GM18519 (cell line): ENCODE measurements around the gene ECD.
"Not testable (repeated sequence)": the region's sequence is repeated elsewhere in the genome, so short reads cannot be mapped to it uniquely, and the experiment has no call there.

ENCODE experiments used
- ATAC-seq: cut with Tn5 transposase; IDR thresholded peaks from one replicate; pipeline ENCODE4 v1.9.1; 2021; ENCODE audit warnings: mild to moderate bottlenecking, moderate library complexity; ENCODE audit not compliant: unreplicated experiment, low FRiP score

ECD gene

GRCh38 chr10:73161079-73161478 lies 6.7 kb downstream of the ECD start:
- no peak for ATAC-seq

- ATAC-seq, result no peak
Measured at GRCh38 chr10:73159038-73159648, 8.7 kb downstream of the ECD start.

DNA sequence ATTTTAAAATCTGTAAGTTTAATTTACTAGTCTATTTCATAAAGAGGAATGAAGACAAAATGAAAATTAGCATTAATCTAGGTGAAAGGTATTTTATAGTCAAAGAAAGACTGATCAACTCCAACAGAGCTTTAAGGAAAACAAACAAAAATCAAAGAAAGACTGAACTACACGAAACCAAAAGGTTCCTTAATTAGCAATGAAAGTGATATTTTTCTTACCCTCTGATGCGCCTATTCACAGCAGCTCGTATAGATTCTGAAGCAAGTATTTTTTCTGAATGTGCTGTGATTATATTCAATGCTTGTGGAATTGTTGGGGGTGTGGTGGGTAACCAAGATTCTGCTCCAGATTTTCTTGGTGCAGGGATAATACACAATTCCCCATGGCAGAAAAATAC lies 11.8 kb downstream of the ECD start:
- no peak for ATAC-seq

- no peak for ATAC-seq
Measured at GRCh38 chr10:73152009-73152408, 15.8 kb downstream of the ECD start.

DNA sequence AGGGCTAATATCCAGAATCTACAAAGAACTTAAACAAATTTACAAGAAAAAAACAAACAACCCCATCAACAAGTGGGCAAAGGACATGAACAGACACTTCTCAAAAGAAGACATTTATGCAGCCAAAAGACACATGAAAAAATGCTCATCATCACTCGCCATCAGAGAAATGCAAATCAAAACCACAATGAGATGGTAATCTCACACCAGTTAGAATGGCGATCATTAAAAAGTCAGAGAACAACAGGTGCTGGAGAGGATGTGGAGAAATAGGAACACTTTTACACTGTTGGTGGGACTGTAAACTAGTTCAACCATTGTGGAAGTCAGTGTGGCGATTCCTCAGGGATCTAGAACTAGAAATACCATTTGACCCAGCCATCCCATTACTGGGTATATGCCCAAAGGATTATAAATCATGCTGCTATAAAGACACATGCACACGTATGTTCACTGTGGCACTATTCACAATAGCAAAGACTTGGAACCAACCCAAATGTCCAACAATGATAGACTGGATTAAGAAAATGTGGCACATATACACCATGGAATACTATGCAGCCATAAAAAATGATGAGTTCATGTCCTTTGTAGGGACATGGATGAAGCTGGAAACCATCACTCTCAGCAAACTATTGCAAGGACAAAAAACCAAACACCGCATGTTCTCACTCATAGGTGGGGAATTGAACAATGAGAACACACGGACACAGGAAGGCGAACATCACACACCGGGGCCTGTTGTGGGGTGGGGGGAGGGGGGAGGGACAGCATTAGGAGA lies 17.0 kb downstream of the ECD start:
- ATAC-seq, result not testable (repeated sequence)

- no peak for ATAC-seq
Measured at GRCh38 chr10:73141603-73142002, 26.2 kb downstream of the ECD start.

GRCh38 chr10:73139251-73139650 lies 28.6 kb downstream of the ECD start:
- no peak for ATAC-seq

- ATAC-seq, result no peak
Measured at GRCh38 chr10:73136627-73137026, 31.2 kb downstream of the ECD start.

DNA sequence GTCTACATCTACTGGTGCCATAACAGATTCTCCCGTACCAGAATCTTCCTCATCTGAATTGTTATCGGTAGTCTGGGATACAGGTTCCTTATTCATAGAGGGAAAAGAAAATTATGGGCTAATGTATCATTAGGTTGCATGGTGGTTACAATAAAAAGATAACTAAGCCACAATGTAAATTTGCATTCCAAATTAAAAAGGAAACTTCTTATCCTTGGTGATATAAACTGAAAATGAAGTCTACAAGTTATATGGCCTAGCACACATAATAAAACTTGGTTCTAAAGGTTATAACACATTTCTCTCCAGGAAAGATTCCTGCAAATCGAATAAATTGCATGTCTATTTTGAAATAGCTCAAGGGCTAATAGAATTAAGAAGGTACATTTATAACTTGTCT lies 33.1 kb downstream of the ECD start:
- no peak for ATAC-seq

- ATAC-seq, result no peak
Measured at GRCh38 chr10:73131913-73132686, 35.7 kb downstream of the ECD start.

DNA sequence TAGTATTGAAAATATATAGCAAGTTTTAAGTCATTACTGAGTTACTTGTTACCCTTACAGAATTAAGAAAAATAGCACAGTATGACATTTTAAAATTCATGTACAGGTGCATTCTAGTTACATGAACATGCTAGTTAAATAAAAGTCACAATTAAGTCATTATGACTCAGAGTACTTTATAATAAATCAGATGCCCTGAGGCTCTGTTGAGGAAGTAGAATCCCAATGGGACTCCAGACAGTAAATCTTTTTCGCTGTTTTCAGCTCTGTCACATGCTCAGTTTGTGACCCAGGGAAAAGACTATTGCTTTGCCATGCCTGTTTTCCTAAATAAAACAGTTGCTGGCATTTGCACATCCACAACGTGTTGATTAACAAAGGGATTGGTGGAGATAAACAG lies 36.5 kb downstream of the ECD start:
- no peak for ATAC-seq

- no peak for ATAC-seq
Measured at GRCh38 chr10:73126343-73126742, 41.5 kb downstream of the ECD start.

DNA sequence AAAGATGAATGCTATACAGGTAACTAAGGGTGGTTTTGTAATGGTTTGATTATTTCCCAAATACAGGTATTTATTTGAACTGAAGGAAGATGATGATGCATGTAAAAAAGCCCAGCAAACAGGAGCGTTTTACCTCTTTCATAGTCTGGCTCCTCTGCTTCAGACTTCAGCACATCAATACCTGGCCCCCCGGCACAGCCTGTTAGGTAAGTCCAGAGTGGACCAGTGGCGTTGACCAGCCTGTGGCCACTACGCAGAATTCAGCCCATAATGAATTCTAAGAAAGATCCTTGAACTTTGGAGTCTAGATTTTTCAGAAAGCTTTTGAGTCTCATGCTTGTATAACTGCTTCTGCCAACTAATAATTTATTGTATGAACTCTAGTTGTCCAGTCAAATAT lies 47.9 kb downstream of the ECD start:
- ATAC-seq, result no peak

GRCh38 chr10:73119457-73119856 lies 48.4 kb downstream of the ECD start:
- no peak for ATAC-seq

- ATAC-seq, result peak; percentile 79
Measured at GRCh38 chr10:73117976-73118743, 49.6 kb downstream of the ECD start.

DNA sequence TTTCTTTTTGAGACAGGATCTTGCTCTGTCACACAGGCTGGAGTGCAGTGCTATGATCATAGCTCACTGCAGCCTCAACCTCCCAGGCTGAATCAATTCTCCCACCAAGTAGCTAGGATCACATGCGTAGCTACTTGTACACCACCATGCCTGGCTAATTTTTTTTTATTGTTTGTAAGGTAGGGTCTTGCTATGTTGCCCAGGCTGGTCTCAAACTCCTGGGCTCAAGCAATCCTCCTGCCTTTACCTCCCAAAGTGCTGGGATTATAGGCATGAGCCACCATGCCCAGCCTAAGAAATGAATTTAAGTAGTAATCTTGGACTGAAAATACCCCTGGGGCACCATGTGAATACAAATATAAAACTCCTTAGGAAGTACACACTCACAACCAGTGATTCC lies 51.8 kb downstream of the ECD start:
- no peak for ATAC-seq

DNA sequence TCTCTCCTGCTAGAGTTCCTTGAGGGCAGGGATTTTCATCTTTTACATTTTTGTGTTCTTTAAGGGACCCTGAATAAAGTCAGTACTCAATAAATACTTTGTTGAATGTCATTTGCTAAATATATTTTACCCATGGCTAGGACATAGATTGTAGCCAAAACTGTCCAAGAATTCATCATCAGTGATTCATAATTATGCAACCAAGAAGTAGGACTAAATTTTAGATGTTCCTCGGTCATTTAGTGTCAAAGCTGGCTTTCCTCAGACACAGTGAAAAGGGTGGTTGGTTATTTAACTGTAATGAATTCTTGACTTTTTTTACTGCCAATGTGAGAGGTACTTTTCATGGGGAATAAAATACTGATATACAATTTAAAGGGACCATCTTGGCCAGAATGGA lies 54.3 kb downstream of the ECD start:
- ATAC-seq, result no peak

DNA sequence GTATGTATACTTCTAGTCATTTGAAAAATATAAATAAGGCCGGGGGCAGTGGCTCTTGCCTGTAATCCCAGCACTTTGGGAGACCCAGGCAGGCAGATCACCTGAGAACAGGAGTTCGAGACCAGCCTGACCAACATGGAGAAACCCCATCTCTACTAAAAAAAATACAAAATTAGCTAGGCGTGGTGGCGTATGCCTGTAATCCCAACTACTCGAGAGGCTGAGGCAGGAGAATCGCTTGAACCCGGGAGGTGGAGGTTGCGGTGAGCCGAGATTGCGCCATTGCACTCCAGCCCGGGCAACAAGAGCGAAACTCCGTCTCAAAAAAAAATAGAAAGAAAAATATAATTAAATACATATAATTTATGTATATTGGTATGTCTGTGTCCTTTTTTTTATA lies 55.8 kb downstream of the ECD start:
- not testable (repeated sequence) for ATAC-seq

DNA sequence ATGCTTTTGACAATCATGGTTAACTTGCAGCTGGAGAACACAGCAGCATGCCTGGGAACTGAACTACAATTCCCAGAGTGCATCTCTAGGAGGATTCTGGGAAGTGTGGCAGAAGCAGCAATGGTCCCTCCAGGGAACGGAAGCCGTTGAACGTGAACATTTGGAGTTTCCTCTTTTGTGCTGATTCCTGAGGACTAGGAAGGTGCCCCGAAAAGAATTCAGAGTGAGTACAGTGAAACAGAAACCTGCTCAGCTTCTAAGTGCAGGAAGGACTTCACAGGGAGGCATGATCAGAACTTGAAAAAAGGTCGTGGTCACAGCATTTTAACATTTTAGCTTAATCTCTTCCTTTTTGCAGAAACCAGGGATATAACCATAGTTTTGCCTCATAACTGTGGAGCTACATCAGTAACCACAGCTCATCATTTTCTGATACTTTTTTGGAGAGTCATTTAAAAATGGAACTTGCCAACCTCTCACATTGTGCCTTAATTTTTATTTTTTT lies 57.4 kb downstream of the ECD start, which contains the start of gene NUDT13:
NUDT13 (plus strand) TSS at position 111 of the 505 bp plus-strand sequence. CDS start 3,911 bp downstream, outside the sequence.
- no peak for ATAC-seq

DNA sequence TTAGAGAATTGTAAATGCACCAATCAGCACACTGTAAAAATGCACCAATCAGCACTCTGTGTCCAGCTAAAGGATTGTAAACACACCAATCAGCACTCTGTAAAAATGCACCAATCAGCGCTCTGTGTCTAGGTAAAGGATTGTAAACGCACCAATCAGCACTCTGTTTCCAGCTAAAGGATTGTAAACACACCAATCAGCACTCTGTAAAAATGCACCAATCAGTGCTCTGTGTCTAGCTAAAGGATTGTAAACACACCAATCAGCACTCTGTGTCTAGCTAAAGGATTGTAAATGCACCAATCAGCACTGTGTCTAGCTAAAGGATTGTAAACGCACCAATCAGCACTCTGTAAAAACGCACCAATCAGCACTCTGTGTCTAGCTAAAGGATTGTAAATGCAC lies 58.6 kb downstream of the ECD start:
- ATAC-seq, result not testable (repeated sequence)
